ENCODE measurements around the gene CTCFL. TPM values are rescaled to one million over a fixed set of nuclear protein-coding genes. Genes with fewer than 3 reads are reported as not detected.

Gene CTCFL
- total RNA-seq, 1 donor from 2014 or later: not detected

GRCh38 chr20:57558614-57559288, 33.8 kb upstream of the CTCFL start:
- intact Hi-C loops (cut with DNase I): no loop called here
- Histone ChIP-seq H3K9me3 (no peaks in the 10 kb centered on the region), H3K36me3 (no peaks in the 10 kb centered on the region), H3K4me1 (no peaks in the 10 kb centered on the region), H3K4me3 (no peak overlapping the region), H3K27me3 (peaks cover 18% of the 10 kb centered on the region), H3K27ac (no peak overlapping the region)
- no peak for ATAC-seq
- DNase-seq: no peak
- TF ChIP-seq, protein P1, sequence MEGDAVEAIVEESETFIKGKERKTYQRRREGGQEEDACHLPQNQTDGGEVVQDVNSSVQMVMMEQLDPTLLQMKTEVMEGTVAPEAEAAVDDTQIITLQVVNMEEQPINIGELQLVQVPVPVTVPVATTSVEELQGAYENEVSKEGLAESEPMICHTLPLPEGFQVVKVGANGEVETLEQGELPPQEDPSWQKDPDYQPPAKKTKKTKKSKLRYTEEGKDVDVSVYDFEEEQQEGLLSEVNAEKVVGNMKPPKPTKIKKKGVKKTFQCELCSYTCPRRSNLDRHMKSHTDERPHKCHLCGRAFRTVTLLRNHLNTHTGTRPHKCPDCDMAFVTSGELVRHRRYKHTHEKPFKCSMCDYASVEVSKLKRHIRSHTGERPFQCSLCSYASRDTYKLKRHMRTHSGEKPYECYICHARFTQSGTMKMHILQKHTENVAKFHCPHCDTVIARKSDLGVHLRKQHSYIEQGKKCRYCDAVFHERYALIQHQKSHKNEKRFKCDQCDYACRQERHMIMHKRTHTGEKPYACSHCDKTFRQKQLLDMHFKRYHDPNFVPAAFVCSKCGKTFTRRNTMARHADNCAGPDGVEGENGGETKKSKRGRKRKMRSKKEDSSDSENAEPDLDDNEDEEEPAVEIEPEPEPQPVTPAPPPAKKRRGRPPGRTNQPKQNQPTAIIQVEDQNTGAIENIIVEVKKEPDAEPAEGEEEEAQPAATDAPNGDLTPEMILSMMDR (IDR thresholded peaks at IDR 0.05): no peak

- Histone ChIP-seq H3K27ac (no peak overlapping the region), H3K36me3 (no peaks in the 10 kb centered on the region), H3K4me3 (no peak overlapping the region), H3K9me3 (no peaks in the 10 kb centered on the region), H3K27me3 (peaks cover 18% of the 10 kb centered on the region), H3K4me1 (no peaks in the 10 kb centered on the region)
- TF ChIP-seq, protein P1 (IDR thresholded peaks at IDR 0.05): no peak
- intact Hi-C loops (cut with DNase I): no loop called here
- DNase-seq: no peak
- no peak for ATAC-seq
Observed at GRCh38 chr20:57557926-57558613, 33.1 kb upstream of the CTCFL start.

DNA sequence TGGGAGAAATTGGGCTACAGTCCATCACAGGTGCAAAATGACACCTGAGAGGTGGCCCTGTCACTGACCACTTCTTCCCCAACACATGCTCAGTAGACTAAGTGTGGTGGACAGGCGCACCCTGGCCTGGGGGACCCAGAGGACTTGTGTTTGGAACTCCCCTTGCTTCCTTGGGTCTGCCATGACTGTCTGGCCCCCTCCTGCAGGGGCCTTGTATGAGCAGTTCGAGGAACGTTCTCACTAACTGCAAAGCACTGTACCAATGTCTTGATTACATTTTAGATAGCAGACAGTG, 32.0 kb upstream of the CTCFL start:
- Histone ChIP-seq H3K27me3 (peaks cover 18% of the 10 kb centered on the region), H3K4me1 (no peaks in the 10 kb centered on the region), H3K27ac (no peak overlapping the region), H3K36me3 (no peaks in the 10 kb centered on the region), H3K9me3 (no peaks in the 10 kb centered on the region), H3K4me3 (no peak overlapping the region)
- intact Hi-C loops (cut with DNase I): no loop called here
- no peak for ATAC-seq
- TF ChIP-seq, protein P1 (IDR thresholded peaks at IDR 0.05): no peak
- DNase-seq: no peak

- intact Hi-C loops (cut with DNase I): no loop called here
- Histone ChIP-seq H3K4me3 (no peak overlapping the region), H3K9me3 (no peaks in the 10 kb centered on the region), H3K4me1 (no peaks in the 10 kb centered on the region), H3K27ac (no peak overlapping the region), H3K36me3 (no peaks in the 10 kb centered on the region), H3K27me3 (peaks cover 18% of the 10 kb centered on the region)
- no peak for DNase-seq
- TF ChIP-seq, protein P1 (IDR thresholded peaks at IDR 0.05): no peak
- no peak for ATAC-seq
Observed at GRCh38 chr20:57555457-57556184, 30.7 kb upstream of the CTCFL start.

DNA sequence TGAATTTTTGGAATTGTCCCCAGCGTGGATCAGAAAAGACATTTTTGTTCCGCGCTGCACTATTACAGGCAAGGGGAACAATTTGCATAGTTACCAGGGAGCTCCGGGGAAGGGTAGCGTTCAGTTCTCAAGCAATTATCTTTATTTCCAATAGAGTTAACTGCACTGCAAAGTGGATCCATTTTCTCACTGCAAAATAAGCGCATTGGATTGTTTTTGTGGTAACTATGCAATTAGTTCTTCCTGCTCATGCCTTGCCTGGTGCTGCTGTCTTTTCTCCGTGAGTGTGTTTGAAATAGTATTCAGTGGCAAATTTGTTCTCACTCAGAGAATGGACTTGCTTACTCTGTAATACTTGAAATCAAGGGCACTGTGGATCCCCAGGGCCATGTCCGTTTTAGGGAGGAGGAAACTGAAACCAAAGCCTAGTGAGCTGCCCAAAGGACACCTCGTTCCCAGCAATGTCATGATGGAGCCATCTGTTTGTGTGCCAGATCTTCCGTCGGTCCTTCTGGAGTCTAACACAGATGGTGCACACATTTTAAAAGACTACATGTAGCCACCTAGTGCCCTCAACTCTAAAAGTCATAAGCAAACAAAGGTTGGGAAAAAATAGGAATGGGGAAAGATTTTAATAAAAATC, 28.6 kb upstream of the CTCFL start:
- H3K27ac ChIP-seq: no peak overlapping the region
- H3K36me3 ChIP-seq: no peaks in the 10 kb centered on the region
- DNase-seq (no peak), ATAC-seq (no peak)
- no peaks in the 10 kb centered on the region for H3K9me3 ChIP-seq
- TF ChIP-seq, protein P1 (IDR thresholded peaks at IDR 0.05): no peak
- intact Hi-C loops (cut with DNase I): no loop called here
- peaks cover 16% of the 10 kb centered on the region for H3K27me3 ChIP-seq
- no peaks in the 10 kb centered on the region for H3K4me1 ChIP-seq
- no peak overlapping the region for H3K4me3 ChIP-seq
